DMS53 treated with DMSO at 0.1 percent for 48 hours (cell line): ENCODE measurements around the gene GAGE10.
"Not testable (repeated sequence)": the region's sequence is repeated elsewhere in the genome, so short reads cannot be mapped to it uniquely, and the experiment has no call there.

Experiments
- DNase-seq: peaks from one replicate; lab custom pipeline; 2025; ENCODE audit not compliant: unreplicated experiment; lab: John Stamatoyannopoulos, UW

Gene GAGE10

DNA sequence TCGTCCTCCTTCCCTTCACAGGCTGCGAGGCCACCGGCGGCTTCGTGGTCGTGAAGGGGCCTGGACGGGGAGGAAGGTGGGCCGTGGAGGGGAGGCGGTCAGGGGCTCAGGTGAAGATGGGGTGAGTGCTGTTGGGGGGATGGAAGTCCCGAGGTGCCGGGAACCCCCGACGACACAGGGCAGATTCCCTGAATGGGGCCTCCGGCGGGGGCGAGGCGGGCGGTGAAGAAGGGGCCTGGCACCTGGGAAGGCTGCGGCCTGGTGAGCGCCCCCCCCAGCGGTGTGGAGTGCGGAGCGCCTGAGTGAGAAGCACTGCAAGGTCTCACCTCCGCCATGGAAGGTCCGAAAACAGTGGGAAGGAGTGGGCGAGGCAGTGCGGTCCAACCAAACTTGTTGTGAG is 18.8 kb downstream of the GAGE10 start:
- not testable (repeated sequence) for DNase-seq

GRCh38 chrX:49323735-49324134 is 20.3 kb downstream of the GAGE10 start:
- DNase-seq, result not testable (repeated sequence)

- not testable (repeated sequence) for DNase-seq
Observed at GRCh38 chrX:49330421-49330820, 27.0 kb downstream of the GAGE10 start.

- DNase-seq, result not testable (repeated sequence)
Observed at GRCh38 chrX:49331282-49331681, 27.8 kb downstream of the GAGE10 start, which contains the start of gene GAGE13. TSS of gene GAGE13 (plus strand) at chrX:49331582. CDS start at chrX:49332738, 1,156 bp downstream.

DNA sequence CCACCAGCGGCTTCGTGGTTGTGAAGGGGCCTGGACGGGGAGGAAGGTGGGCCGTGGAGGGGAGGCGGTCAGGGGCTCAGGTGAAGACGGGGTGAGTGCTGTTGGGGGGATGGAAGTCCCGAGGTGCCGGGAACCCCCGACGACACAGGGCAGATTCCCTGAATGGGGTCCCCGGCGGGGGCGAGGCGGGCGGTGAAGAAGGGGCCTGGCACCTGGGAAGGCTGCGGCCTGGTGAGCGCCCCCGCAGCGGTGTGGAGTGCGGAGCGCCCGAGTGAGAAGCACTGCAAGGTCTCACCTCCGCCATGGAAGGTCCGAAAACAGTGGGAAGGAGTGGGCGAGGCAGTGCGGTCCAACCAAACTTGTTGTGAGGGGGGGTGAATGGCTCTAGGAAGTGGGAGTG is 28.4 kb downstream of the GAGE10 start:
- DNase-seq, result not testable (repeated sequence)

DNA sequence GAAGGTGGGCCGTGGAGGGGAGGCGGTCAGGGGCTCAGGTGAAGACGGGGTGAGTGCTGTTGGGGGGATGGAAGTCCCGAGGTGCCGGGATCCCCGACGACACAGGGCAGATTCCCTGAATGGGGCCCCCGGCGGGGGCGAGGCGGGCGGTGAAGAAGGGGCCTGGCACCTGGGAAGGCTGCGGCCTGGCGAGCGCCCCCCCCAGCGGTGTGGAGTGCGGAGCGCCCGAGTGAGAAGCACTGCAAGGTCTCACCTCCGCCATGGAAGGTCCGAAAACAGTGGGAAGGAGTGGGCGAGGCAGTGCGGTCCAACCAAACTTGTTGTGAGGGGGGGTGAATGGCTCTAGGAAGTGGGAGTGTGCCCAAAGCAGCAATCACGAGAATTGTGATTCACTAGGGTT is 38.0 kb downstream of the GAGE10 start:
- not testable (repeated sequence) for DNase-seq

- DNase-seq, result not testable (repeated sequence)
Observed at GRCh38 chrX:49344496-49345175, 41.2 kb downstream of the GAGE10 start.

DNA sequence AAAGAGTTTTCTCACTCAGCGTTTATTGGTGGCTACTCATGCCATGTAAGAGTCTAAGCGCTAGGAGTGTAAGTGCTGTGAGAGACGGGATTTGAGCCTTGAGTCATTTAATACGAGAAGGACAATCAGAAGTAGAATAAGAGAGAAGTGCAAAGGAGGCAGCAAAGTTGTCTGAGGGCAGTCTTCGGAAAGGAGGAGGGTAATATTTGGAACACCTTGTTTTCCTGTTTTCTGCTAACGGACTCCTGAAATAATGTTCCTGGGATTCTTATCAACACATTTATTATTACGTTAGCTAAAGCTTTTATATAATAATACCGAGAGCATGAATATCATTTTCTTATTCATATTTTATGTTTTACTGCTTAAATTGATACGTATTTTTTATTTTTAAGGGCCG is 42.0 kb downstream of the GAGE10 start:
- not testable (repeated sequence) for DNase-seq

GRCh38 chrX:49346150-49346549 is 42.7 kb downstream of the GAGE10 start:
- DNase-seq, result not testable (repeated sequence)
